ENCODE results near the gene NLN.

NLN gene

GRCh38 chr5:65790371-65791163, 68.6 kb downstream of the NLN start:
- Histone ChIP-seq H3K4me1 (no peaks in the 10 kb centered on the region), H2AFZ (no peak overlapping the region), H3K4me2 (ENCODE audit: low read length) (no peak overlapping the region), H3K79me2 (no peaks in the 10 kb centered on the region), H3K9ac (no peak overlapping the region), H3K9me3 (ENCODE audit: control insufficient read depth, low read length) (no peaks in the 10 kb centered on the region), H3K36me3 (ENCODE audit: control insufficient read depth, insufficient read depth, low read length) (no peaks in the 10 kb centered on the region), H3K4me3 (ENCODE audit: low read depth, low read length) (no peak overlapping the region), H3K27me3 (ENCODE audit: control insufficient read depth, insufficient read depth, low read length) (no peaks in the 10 kb centered on the region), H3K27ac (no peak overlapping the region)
- TF ChIP-seq, protein P1, sequence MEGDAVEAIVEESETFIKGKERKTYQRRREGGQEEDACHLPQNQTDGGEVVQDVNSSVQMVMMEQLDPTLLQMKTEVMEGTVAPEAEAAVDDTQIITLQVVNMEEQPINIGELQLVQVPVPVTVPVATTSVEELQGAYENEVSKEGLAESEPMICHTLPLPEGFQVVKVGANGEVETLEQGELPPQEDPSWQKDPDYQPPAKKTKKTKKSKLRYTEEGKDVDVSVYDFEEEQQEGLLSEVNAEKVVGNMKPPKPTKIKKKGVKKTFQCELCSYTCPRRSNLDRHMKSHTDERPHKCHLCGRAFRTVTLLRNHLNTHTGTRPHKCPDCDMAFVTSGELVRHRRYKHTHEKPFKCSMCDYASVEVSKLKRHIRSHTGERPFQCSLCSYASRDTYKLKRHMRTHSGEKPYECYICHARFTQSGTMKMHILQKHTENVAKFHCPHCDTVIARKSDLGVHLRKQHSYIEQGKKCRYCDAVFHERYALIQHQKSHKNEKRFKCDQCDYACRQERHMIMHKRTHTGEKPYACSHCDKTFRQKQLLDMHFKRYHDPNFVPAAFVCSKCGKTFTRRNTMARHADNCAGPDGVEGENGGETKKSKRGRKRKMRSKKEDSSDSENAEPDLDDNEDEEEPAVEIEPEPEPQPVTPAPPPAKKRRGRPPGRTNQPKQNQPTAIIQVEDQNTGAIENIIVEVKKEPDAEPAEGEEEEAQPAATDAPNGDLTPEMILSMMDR (IDR thresholded peaks at IDR 0.05): no peak

- Histone ChIP-seq H3K27me3 (ENCODE audit: control insufficient read depth, insufficient read depth, low read length) (no peaks in the 10 kb centered on the region), H2AFZ (no peak overlapping the region), H3K27ac (no peak overlapping the region), H3K9me3 (ENCODE audit: control insufficient read depth, low read length) (no peaks in the 10 kb centered on the region), H3K36me3 (ENCODE audit: control insufficient read depth, insufficient read depth, low read length) (no peaks in the 10 kb centered on the region), H3K79me2 (no peaks in the 10 kb centered on the region), H3K4me3 (ENCODE audit: low read depth, low read length) (no peak overlapping the region), H3K9ac (no peak overlapping the region), H3K4me1 (no peaks in the 10 kb centered on the region), H3K4me2 (ENCODE audit: low read length) (no peak overlapping the region)
- TF ChIP-seq, protein P1 (IDR thresholded peaks at IDR 0.05): no peak
Measured at GRCh38 chr5:65791712-65792673, 70.0 kb downstream of the NLN start.

GRCh38 chr5:65796269-65796668, 74.3 kb downstream of the NLN start:
- no peaks in the 10 kb centered on the region for H3K79me2 ChIP-seq
- no peak overlapping the region for H2AFZ ChIP-seq
- no peak overlapping the region for H3K27ac ChIP-seq
- H3K4me1 ChIP-seq: no peaks in the 10 kb centered on the region
- no peak overlapping the region for H3K4me2 ChIP-seq (ENCODE audit: low read length)
- H3K36me3 ChIP-seq (ENCODE audit: control insufficient read depth, insufficient read depth, low read length): no peaks in the 10 kb centered on the region
- no peaks in the 10 kb centered on the region for H3K9me3 ChIP-seq (ENCODE audit: control insufficient read depth, low read length)
- TF ChIP-seq, protein P1 (IDR thresholded peaks at IDR 0.05): no peak
- no peaks in the 10 kb centered on the region for H3K27me3 ChIP-seq (ENCODE audit: control insufficient read depth, insufficient read depth, low read length)
- H3K4me3 ChIP-seq (ENCODE audit: low read depth, low read length): no peak overlapping the region
- no peak overlapping the region for H3K9ac ChIP-seq

- Histone ChIP-seq H3K27me3 (ENCODE audit: control insufficient read depth, insufficient read depth, low read length) (no peaks in the 10 kb centered on the region), H3K27ac (no peak overlapping the region), H3K9ac (no peak overlapping the region), H3K4me3 (ENCODE audit: low read depth, low read length) (no peak overlapping the region), H3K4me1 (no peaks in the 10 kb centered on the region), H3K79me2 (no peaks in the 10 kb centered on the region), H3K9me3 (ENCODE audit: control insufficient read depth, low read length) (no peaks in the 10 kb centered on the region), H2AFZ (no peak overlapping the region), H3K4me2 (ENCODE audit: low read length) (no peak overlapping the region), H3K36me3 (ENCODE audit: control insufficient read depth, insufficient read depth, low read length) (no peaks in the 10 kb centered on the region)
- TF ChIP-seq, protein P1 (IDR thresholded peaks at IDR 0.05): no peak
Measured at GRCh38 chr5:65796751-65797316, 74.8 kb downstream of the NLN start.
